K562 (cell line): ENCODE data around the gene MYLK2. TPM values are rescaled to one million over a fixed set of nuclear protein-coding genes. Genes with fewer than 3 reads are reported as not detected.

ENCODE experiments used
- ATAC-seq: fragments of 200-7000 bp; cut with Tn5 transposase; 3 replicates; pipeline ENCODE4 v1.9.1; 2020; ENCODE audit warnings: moderate library complexity
- BruUV-seq: library from RNA; stranded (reverse); fragments of 400-500 nt; replicated peaks from 2 replicates; lab custom pipeline; 2021; lab: Mats Ljungman, UMichigan
- CTCF ChIA-PET: fragments of 300-600 bp; formaldehyde crosslinking; extraction: SDS; loops from one replicate; lab custom pipeline; 2021; ENCODE audit warnings: low intra/inter-chr PET ratio; lab: Yijun Ruan, JAX
- POLR2A ChIA-PET: fragments of 300-600, 350-650 bp; sonication (Branson Sonifier 250); formaldehyde crosslinking; extraction: SDS; loops from one replicate; lab custom pipeline; 2021; ENCODE audit warnings: antibody characterized with exemption, inconsistent platforms; lab: Yijun Ruan, JAX
- DNase-seq, 4 experiments: peaks; one replicate each; pipeline versions ENCODE4 v3.0.0 to v3.0.0-alpha.2; 2011 to 2018; ENCODE audit warnings: low spot score in 3 of 4, mixed read lengths in 3 of 4; ENCODE audit errors: extremely low read depth in 1 of 4
- FAIRE-seq: peaks from 2 replicates; lab custom pipeline; 2011; peaks lifted over from hg19 to GRCh38; lab: Jason Lieb, UNC
- H2AFZ ChIP-seq: 2 replicates; pipeline ENCODE4 v1.6.0; 2011; ENCODE audit warnings: low read depth, low read length, control low read depth, inconsistent platforms
- H3K27ac ChIP-seq: fragments of 200-600 bp; 3 replicates; pipeline ENCODE4 v1.8.0; 2011; ENCODE audit warnings: low read depth, mild to moderate bottlenecking, control low read depth, inconsistent platforms, low read length, moderate library complexity, mixed read lengths; ENCODE audit errors: extremely low read depth
- H3K27me3 ChIP-seq, 2 experiments: fragments of 300-600 bp in 1 of 2; 2 replicates in 1 of 2; 3 replicates in 1 of 2; pipeline versions ENCODE4 v1.6.0 to v1.8.0; 2011; ENCODE audit warnings: inconsistent platforms in 2 of 2, low read length in 2 of 2, mild to moderate bottlenecking in 1 of 2, mixed read lengths in 1 of 2, moderate library complexity in 1 of 2; ENCODE audit not compliant: control insufficient read depth in 2 of 2, insufficient read depth in 2 of 2
- H3K36me3 ChIP-seq: fragments of 300-600 bp; 3 replicates; pipeline ENCODE4 v1.8.0; 2011; ENCODE audit warnings: mild to moderate bottlenecking, low read length, inconsistent platforms; ENCODE audit not compliant: control insufficient read depth, insufficient read depth
- H3K4me1 ChIP-seq, 2 experiments: fragments of 200-600 bp in 1 of 2; replicated peaks in 1 of 2; 2 replicates in 1 of 2; 3 replicates in 1 of 2; pipeline versions ENCODE4 v1.5.1 to v1.8.0; 2011; ENCODE audit warnings: inconsistent platforms in 2 of 2, low read length in 2 of 2, mild to moderate bottlenecking in 1 of 2, mixed read lengths in 1 of 2, moderate library complexity in 1 of 2; ENCODE audit not compliant: control insufficient read depth in 2 of 2, insufficient read depth in 2 of 2
- H3K4me2 ChIP-seq: 2 replicates; pipeline ENCODE4 v1.6.1; 2011; ENCODE audit warnings: low read length, control low read depth, inconsistent platforms, mixed read lengths; ENCODE audit not compliant: insufficient read depth
- H3K4me3 ChIP-seq: fragments of 200-600 bp; sonication (generic), shearing (Covaris generic); 2 replicates; pipeline ENCODE4 v1.5.1; 2016; ENCODE audit warnings: control low read depth, inconsistent platforms
- H3K79me2 ChIP-seq: fragments of 200-600 bp; 3 replicates; pipeline ENCODE4 v1.8.0; 2011; ENCODE audit warnings: low read length, inconsistent platforms; ENCODE audit not compliant: control insufficient read depth, insufficient read depth
- H3K9ac ChIP-seq, 2 experiments: 2 replicates each; pipeline versions ENCODE4 v1.6.0 to v1.6.1; 2011; ENCODE audit warnings: low read depth in 2 of 2, low read length in 2 of 2, control low read depth in 1 of 2, inconsistent platforms in 1 of 2, mild to moderate bottlenecking in 1 of 2, mixed read lengths in 1 of 2; ENCODE audit not compliant: insufficient read depth in 1 of 2
- H3K9me1 ChIP-seq: one replicate; pipeline ENCODE4 v1.6.0; 2011; ENCODE audit warnings: inconsistent platforms, mild to moderate bottlenecking, low read length, moderate library complexity; ENCODE audit not compliant: control insufficient read depth, insufficient read depth
- H3K9me3 ChIP-seq: replicated peaks from 2 replicates; pipeline ENCODE4 v1.5.1; 2011; ENCODE audit warnings: low read depth, low read length, inconsistent platforms; ENCODE audit not compliant: control insufficient read depth, insufficient read depth
- H4K20me1 ChIP-seq: replicated peaks from 2 replicates; pipeline ENCODE4 v1.6.1; 2011; ENCODE audit warnings: low read length, inconsistent platforms, mixed read lengths; ENCODE audit not compliant: control insufficient read depth, insufficient read depth
- CREB3 ChIP-seq: fragments of 450-650 bp; conservative IDR thresholded peaks from 2 replicates; pipeline ENCODE4 v1.6.1; 2016; ENCODE audit warnings: missing genetic modification characterization, low read depth, mild to moderate bottlenecking, missing compliant biosample characterization, moderate library complexity
- FOXA3 ChIP-seq, 2 experiments: fragments of 450-650 bp in 1 of 2; sonication (generic) in 1 of 2; formaldehyde crosslinking; IDR thresholded peaks in 1 of 2; conservative IDR thresholded peaks in 1 of 2; 2 replicates each; pipeline versions ENCODE4 v1.4.0 to v1.8.0; 2020 to 2022; ENCODE audit warnings: mild to moderate bottlenecking in 2 of 2, missing genetic modification reagents in 1 of 2
- HMGN3 ChIP-seq: IDR thresholded peaks from 2 replicates; pipeline ENCODE4 v1.6.1; 2011; ENCODE audit warnings: borderline replicate concordance, low read depth, mild to moderate bottlenecking, mixed read lengths, low read length; ENCODE audit not compliant: insufficient read length; ENCODE audit errors: extremely low read depth
- NFE2 ChIP-seq: IDR thresholded peaks from 2 replicates; pipeline ENCODE4 v1.6.1; 2014; ENCODE audit warnings: antibody characterized with exemption, low read depth
- PTBP1 ChIP-seq: fragments of 200-400 bp; formaldehyde crosslinking; IDR thresholded peaks from 2 replicates; pipeline ENCODE4 v1.6.1; 2017; ENCODE audit warnings: low read depth, low read length
- SREBF2 ChIP-seq: sonication (generic); formaldehyde crosslinking; IDR thresholded peaks from 2 replicates; pipeline ENCODE4 v1.4.0; 2020; ENCODE audit warnings: mild to moderate bottlenecking, missing genetic modification reagents
- SRSF3 ChIP-seq: fragments of 200-400 bp; formaldehyde crosslinking; IDR thresholded peaks from 2 replicates; pipeline ENCODE4 v1.6.1; 2016; ENCODE audit warnings: mild to moderate bottlenecking, low read length, moderate library complexity; ENCODE audit not compliant: insufficient read depth
- ZBTB2 ChIP-seq: fragments of 450-650 bp; IDR thresholded peaks from 2 replicates; pipeline ENCODE4 v1.6.1; 2016; ENCODE audit warnings: antibody characterized with exemption
- ZFX ChIP-seq: sonication (generic); formaldehyde crosslinking; IDR thresholded peaks from 2 replicates; pipeline ENCODE4 v1.8.0; 2022; ENCODE audit warnings: mild to moderate bottlenecking, missing genetic modification reagents, moderate library complexity
- ZNF280A ChIP-seq: fragments of 450-650 bp; IDR thresholded peaks from 2 replicates; pipeline ENCODE4 v1.6.1; 2018; ENCODE audit warnings: mild to moderate bottlenecking, low read depth; ENCODE audit not compliant: partially characterized antibody
- ZNF707 ChIP-seq: fragments of 250-450 bp; sonication (Bioruptor Pico); conservative IDR thresholded peaks from 2 replicates; pipeline ENCODE4 v1.8.0; 2022; ENCODE audit warnings: inconsistent platforms, mild to moderate bottlenecking, moderate library complexity
- WGBS: fragments of 100-300 bp; shearing (Covaris generic); methylation state at CpG from one replicate; pipeline ENCODE4 v1.1.6; 2016; ENCODE audit warnings: low coverage, mixed read lengths; ENCODE audit not compliant: insufficient coverage; ENCODE audit errors: missing lambda C conversion rate; 5-methylcytosine and 5-hydroxymethylcytosine counted together
- in situ Hi-C: fragments of 300-500 bp; cut with MboI; formaldehyde crosslinking; loops from 4 replicates; pipeline ENCODE4 v1.15.0; 2018; ENCODE audit warnings: inconsistent platforms, mixed read lengths
- intact Hi-C: fragments of 100-400 bp; cut with micrococcal nuclease; formaldehyde crosslinking; loops from 2 replicates; pipeline ENCODE4 v1.14.2; 2022
- polyA plus RNA-seq, 8 experiments: library from polyadenylated mRNA; depleted of rRNA in 4 of 8; stranded (reverse) in 5 of 8; unstranded in 3 of 8; fragments of >200 nt; fragmentation: Nextera tagmentation in 2 of 8; fragmentation: Illumina TruSeq in 1 of 8; extraction: Ambion mirVana in 2 of 8; extraction: Trizol in 1 of 8; gene quantifications; 2 replicates each; pipeline versions ENCODE4 v1.2.1 to v1.2.3, GENCODE V29; 2011 to 2014; ENCODE audit warnings: inconsistent platforms in 1 of 8, missing spikeins in 1 of 8
- total RNA-seq, 7 experiments: library from RNA; depleted of rRNA in 6 of 7; stranded (reverse); fragments of >200 nt in 6 of 7; fragmentation: Illumina TruSeq in 2 of 7; extraction: Trizol in 2 of 7; gene quantifications; 2 replicates each; pipeline versions ENCODE4 v1.2.1 to v1.2.3, GENCODE V29; 2011 to 2021; ENCODE audit warnings: low replicate concordance in 1 of 7
- TF ChIP-seq, protein P1 (sequence below): fragments of 450-650 bp; IDR thresholded peaks from 2 replicates; pipeline ENCODE4 v1.6.1; 2017; ENCODE audit warnings: mild to moderate bottlenecking, moderate library complexity

Gene MYLK2
- total and polyA plus RNA-seq, 9 of the 15 experiments (the other 6 are each of a cell fraction or from before 2014, with no cell fraction given): 0.07 to 0.53 (median 0.18) TPM; not detected in 2

GRCh38 chr20:31824554-31825313 is 5.6 kb downstream of the MYLK2 start (continued):
- no peak for TF ChIP-seq NFE2

DNA sequence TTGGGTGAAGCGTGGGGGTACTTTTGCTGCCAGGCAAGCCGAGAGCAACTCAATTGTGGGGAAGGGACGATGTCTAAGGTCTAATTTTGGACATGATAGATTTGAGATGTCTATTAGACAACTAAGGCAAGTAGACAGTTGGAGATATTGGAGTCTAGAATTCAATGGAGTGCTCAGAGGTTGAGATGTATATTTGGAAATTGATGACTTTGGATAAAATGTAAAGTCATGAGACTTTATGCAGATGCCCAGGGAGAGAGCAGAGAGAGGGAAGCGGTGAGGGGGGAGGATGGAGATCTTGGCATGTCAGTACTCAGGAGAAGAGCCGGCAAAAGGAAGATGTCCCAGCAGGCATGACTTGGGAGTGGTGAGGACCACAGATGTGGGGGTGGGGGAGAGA is 6.9 kb downstream of the MYLK2 start:
- H3K36me3 ChIP-seq: no peaks in the 10 kb centered on the region
- H3K9me1 ChIP-seq: no peaks in the 10 kb centered on the region
- no peak overlapping the region for H3K4me3 ChIP-seq
- H3K27ac ChIP-seq: no peak overlapping the region
- FAIRE-seq (no peak), ATAC-seq (no peak), DNase-seq (no peak)
- no peaks in the 10 kb centered on the region for H3K9me3 ChIP-seq
- in situ Hi-C loops: loop anchor here (25.0 kb wide), 1 partner anchor 836 kb away; the partner anchor contains the start of gene C20orf203
- 15% methylated on average over 5 of the region's 5 CpGs for WGBS
- ChIA-PET POLR2A (interaction anchor here (1.2 kb wide), 1 partner anchor 8 kb away, joined by 3 read pairs; no protein-coding TSS in a partner anchor), CTCF (interaction anchor here (0.7 to 1.1 kb wide), 3 partner anchors 19 to 205 kb away, joined by 3 read pairs; partner anchors contain the start of gene FOXS1)
- no peak overlapping the region for H3K4me2 ChIP-seq
- intact Hi-C loops: loop anchor here (10.0 kb wide), 2 partner anchors 209 to 829 kb away; no protein-coding TSS in a partner anchor
- no peaks in the 10 kb centered on the region for H3K79me2 ChIP-seq
- no peak overlapping the region for H2AFZ ChIP-seq
- H3K27me3 ChIP-seq: peaks cover 11 to 16% of the 10 kb centered on the region in 2 experiments; a peak in 3 of 5 replicates
- H3K9ac ChIP-seq: peak overlapping the region in 1 of 2 experiments; percentile 41; a peak in 1 of 4 replicates
- no TSS peak for BruUV-seq
- peaks cover 7% of the 10 kb centered on the region; the same call in 1 of the 2 replicates for H4K20me1 ChIP-seq
- peaks cover 0 to 7% of the 10 kb centered on the region in 2 experiments; a peak in 3 of 5 replicates for H3K4me1 ChIP-seq
- TF ChIP-seq CREB3 (tag) (no peak), ZNF280A (no peak), HMGN3 (no peak), ZFX (CRISPR knock-in tag) (no peak), ZBTB2 (no peak), ZNF707 (no peak), SREBF2 (CRISPR knock-in tag) (no peak), FOXA3 (CRISPR knock-in tag; conservative IDR thresholded peaks at IDR 0.05 in 1 of 2, IDR thresholded peaks at IDR 0.05 in 1 of 2) (no peak), PTBP1 (no peak), SRSF3 (no peak)
- TF ChIP-seq, protein P1, sequence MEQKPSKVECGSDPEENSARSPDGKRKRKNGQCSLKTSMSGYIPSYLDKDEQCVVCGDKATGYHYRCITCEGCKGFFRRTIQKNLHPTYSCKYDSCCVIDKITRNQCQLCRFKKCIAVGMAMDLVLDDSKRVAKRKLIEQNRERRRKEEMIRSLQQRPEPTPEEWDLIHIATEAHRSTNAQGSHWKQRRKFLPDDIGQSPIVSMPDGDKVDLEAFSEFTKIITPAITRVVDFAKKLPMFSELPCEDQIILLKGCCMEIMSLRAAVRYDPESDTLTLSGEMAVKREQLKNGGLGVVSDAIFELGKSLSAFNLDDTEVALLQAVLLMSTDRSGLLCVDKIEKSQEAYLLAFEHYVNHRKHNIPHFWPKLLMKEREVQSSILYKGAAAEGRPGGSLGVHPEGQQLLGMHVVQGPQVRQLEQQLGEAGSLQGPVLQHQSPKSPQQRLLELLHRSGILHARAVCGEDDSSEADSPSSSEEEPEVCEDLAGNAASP: no peak
